ENCODE data around the gene SRGN.
"Not testable (repeated sequence)": the region's sequence is repeated elsewhere in the genome, so short reads cannot be mapped to it uniquely, and the experiment has no call there.

Gene SRGN

GRCh38 chr10:69119896-69120295 is 32.0 kb downstream of the SRGN start:
- no peak for TF ChIP-seq POLR2A (IDR thresholded peaks at IDR 0.05; ENCODE audit: low read length)
- TF ChIP-seq GATA1 (IDR thresholded peaks at IDR 0.05; ENCODE audit: low read depth, low read length), result no peak
- no peak for DNase-seq

- TF ChIP-seq POLR2A (IDR thresholded peaks at IDR 0.05; ENCODE audit: low read length) (no peak), GATA1 (IDR thresholded peaks at IDR 0.05; ENCODE audit: low read depth, low read length) (no peak)
- no peak for DNase-seq
Observed at GRCh38 chr10:69123306-69123746, 35.4 kb downstream of the SRGN start.

- DNase-seq, result peak; percentile 98 to 99
- no peak for TF ChIP-seq GATA1 (IDR thresholded peaks at IDR 0.05; ENCODE audit: low read depth, low read length)
- peak; percentile 97 for TF ChIP-seq POLR2A (IDR thresholded peaks at IDR 0.05; ENCODE audit: low read length)
Observed at GRCh38 chr10:69123747-69124562, 36.1 kb downstream of the SRGN start, which contains the start of gene VPS26A. Gene VPS26A (plus strand): TSS chr10:69124178. CDS start chr10:69124278, 100 bp downstream.

GRCh38 chr10:69124563-69125268 is 36.8 kb downstream of the SRGN start:
- TF ChIP-seq POLR2A (IDR thresholded peaks at IDR 0.05; ENCODE audit: low read length) (no peak), GATA1 (IDR thresholded peaks at IDR 0.05; ENCODE audit: low read depth, low read length) (no peak)
- peak; percentile 80 to 81 for DNase-seq

GRCh38 chr10:69125554-69125953 is 37.7 kb downstream of the SRGN start:
- DNase-seq, result peak; percentile 61 to 76
- TF ChIP-seq GATA1 (IDR thresholded peaks at IDR 0.05; ENCODE audit: low read depth, low read length) (no peak), POLR2A (IDR thresholded peaks at IDR 0.05; ENCODE audit: low read length) (no peak)

- DNase-seq, result no peak
- TF ChIP-seq GATA1 (IDR thresholded peaks at IDR 0.05; ENCODE audit: low read depth, low read length), result no peak
- no peak for TF ChIP-seq POLR2A (IDR thresholded peaks at IDR 0.05; ENCODE audit: low read length)
Observed at GRCh38 chr10:69130251-69130650, 42.3 kb downstream of the SRGN start.

GRCh38 chr10:69139961-69140360 is 52.1 kb downstream of the SRGN start:
- DNase-seq, result no peak
- TF ChIP-seq POLR2A (IDR thresholded peaks at IDR 0.05; ENCODE audit: low read length) (no peak), GATA1 (IDR thresholded peaks at IDR 0.05; ENCODE audit: low read depth, low read length) (no peak)

GRCh38 chr10:69141304-69141703 is 53.4 kb downstream of the SRGN start:
- DNase-seq, result no peak
- TF ChIP-seq POLR2A (IDR thresholded peaks at IDR 0.05; ENCODE audit: low read length) (no peak), GATA1 (IDR thresholded peaks at IDR 0.05; ENCODE audit: low read depth, low read length) (no peak)

- not testable (repeated sequence) for DNase-seq
Observed at GRCh38 chr10:69142074-69142473, 54.2 kb downstream of the SRGN start.

GRCh38 chr10:69142983-69143382 is 55.1 kb downstream of the SRGN start:
- TF ChIP-seq POLR2A (IDR thresholded peaks at IDR 0.05; ENCODE audit: low read length), result no peak
- TF ChIP-seq GATA1 (IDR thresholded peaks at IDR 0.05; ENCODE audit: low read depth, low read length), result no peak
- DNase-seq, result no peak

GRCh38 chr10:69145329-69145728 is 57.4 kb downstream of the SRGN start:
- no peak for DNase-seq
- no peak for TF ChIP-seq GATA1 (IDR thresholded peaks at IDR 0.05; ENCODE audit: low read depth, low read length)
- no peak for TF ChIP-seq POLR2A (IDR thresholded peaks at IDR 0.05; ENCODE audit: low read length)

- TF ChIP-seq GATA1 (IDR thresholded peaks at IDR 0.05; ENCODE audit: low read depth, low read length) (no peak), POLR2A (IDR thresholded peaks at IDR 0.05; ENCODE audit: low read length) (no peak)
- DNase-seq, result no peak
Observed at GRCh38 chr10:69145864-69146263, 58.0 kb downstream of the SRGN start.

GRCh38 chr10:69146759-69147158 is 58.9 kb downstream of the SRGN start:
- no peak for DNase-seq
- TF ChIP-seq GATA1 (IDR thresholded peaks at IDR 0.05; ENCODE audit: low read depth, low read length), result no peak
- TF ChIP-seq POLR2A (IDR thresholded peaks at IDR 0.05; ENCODE audit: low read length), result no peak

- no peak for TF ChIP-seq POLR2A (IDR thresholded peaks at IDR 0.05; ENCODE audit: low read length)
- TF ChIP-seq GATA1 (IDR thresholded peaks at IDR 0.05; ENCODE audit: low read depth, low read length), result no peak
Observed at GRCh38 chr10:69151984-69152383, 64.1 kb downstream of the SRGN start.

GRCh38 chr10:69153227-69153626 is 65.3 kb downstream of the SRGN start:
- TF ChIP-seq POLR2A (IDR thresholded peaks at IDR 0.05; ENCODE audit: low read length), result no peak
- TF ChIP-seq GATA1 (IDR thresholded peaks at IDR 0.05; ENCODE audit: low read depth, low read length), result no peak
- no peak for DNase-seq

More at GRCh38 chr10:69151984-69152383, 64.1 kb downstream of the SRGN start:
- peak in 1 of 2 experiments; percentile 21 for DNase-seq

Measured in erythroblast (primary cell).